ENCODE data around the gene ZNF335. TPM values are rescaled to one million over a fixed set of nuclear protein-coding genes. Genes with fewer than 3 reads are reported as not detected.

ZNF335 gene
- total RNA-seq, 3 donors from 2014 or later, result 39.7 to 46.4 (median 41.6) TPM

DNA sequence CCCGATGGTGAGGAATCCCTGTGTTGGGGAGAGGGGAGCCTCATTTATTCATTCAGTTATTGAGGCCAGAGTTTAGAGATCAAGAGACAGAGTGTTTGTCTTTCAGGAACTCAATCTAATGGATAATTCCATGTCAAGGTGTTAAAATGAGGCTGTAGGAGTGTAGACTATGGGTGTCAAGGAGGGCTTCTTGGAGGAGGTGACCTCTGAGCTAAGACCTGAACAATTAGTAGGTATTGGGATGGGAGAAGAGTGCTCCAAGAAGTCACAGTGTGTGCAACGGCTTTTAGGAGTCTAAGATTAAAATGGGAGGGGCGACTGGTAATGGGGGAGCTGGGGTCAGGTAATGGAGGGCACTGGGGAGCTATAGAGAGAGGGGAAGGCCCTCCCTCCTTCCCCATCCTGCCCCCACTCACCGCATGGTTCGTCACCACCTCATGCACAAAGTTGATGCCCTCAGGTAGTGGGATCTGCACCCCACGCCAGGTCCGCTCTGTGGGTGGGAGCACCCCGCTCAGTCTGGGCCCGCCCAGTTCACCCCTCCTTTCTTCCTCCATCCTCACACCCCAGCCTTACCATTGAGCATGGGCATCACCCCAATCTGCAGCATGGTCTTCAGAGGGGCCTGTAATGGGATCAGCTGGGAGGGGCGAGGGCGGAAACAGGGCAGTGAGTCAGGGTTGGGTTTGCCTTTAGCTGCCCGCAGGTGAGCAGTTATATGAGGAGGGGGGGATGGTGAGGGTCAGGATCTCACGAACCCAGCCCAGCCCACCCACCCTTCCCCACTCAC is 72.8 kb downstream of the ZNF335 start:
- ATAC-seq, result no peak
- DNase-seq, result no peak
- peaks cover 2% of the 10 kb centered on the region for H3K4me1 Mint-ChIP-seq (ENCODE audit: low read depth)
- H3K36me3 Mint-ChIP-seq (ENCODE audit: insufficient read depth), result peaks cover 17% of the 10 kb centered on the region
- H3K9me3 Mint-ChIP-seq, result no peaks in the 10 kb centered on the region
- H3K27me3 Mint-ChIP-seq (ENCODE audit: low read depth), result no peaks in the 10 kb centered on the region
- H3K4me3 Mint-ChIP-seq, result no peak overlapping the region

Other genes with a start within 250 kb of the ZNF335 start
- gene SPINT4, start 249.9 kb downstream of the ZNF335 start, total RNA-seq, result not detected
- not detected for gene WFDC3, start 180.3 kb downstream of the ZNF335 start, total RNA-seq
- 10 to 100 TPM; 33.9 to 39.6 (median 38.5) TPM for gene DNTTIP1, start 180.2 kb downstream of the ZNF335 start, total RNA-seq
- 10 to 100 TPM; 10.5 to 19.4 (median 18.4) TPM for gene UBE2C, start 159.6 kb downstream of the ZNF335 start, total RNA-seq
- gene TNNC2, start 144.9 kb downstream of the ZNF335 start, total RNA-seq, result not detected
- under 1 TPM; 0.83 to 0.98 (median 0.87) TPM for gene SNX21, start 138.4 kb downstream of the ZNF335 start, total RNA-seq
- 10 to 100 TPM; 18.0 to 21.0 (median 18.2) TPM for gene ACOT8, start 114.8 kb downstream of the ZNF335 start, total RNA-seq
- 1 to 10 TPM; 3.0 to 3.9 (median 3.3) TPM for gene ZSWIM3, start 114.6 kb downstream of the ZNF335 start, total RNA-seq
- 10 to 100 TPM; 10.8 to 11.9 (median 10.9) TPM for gene ZSWIM1, start 91.0 kb downstream of the ZNF335 start, total RNA-seq
- gene SPATA25, start 84.6 kb downstream of the ZNF335 start, total RNA-seq, result under 1 TPM; 0.63 to 0.73 (median 0.73) TPM
- gene NEURL2, start 81.0 kb downstream of the ZNF335 start, total RNA-seq, result 1 to 10 TPM; 1.3 TPM
- 10 to 100 TPM; 56.5 to 63.1 (median 57.3) TPM for gene CTSA, start 80.9 kb downstream of the ZNF335 start, total RNA-seq
- 1 to 10 TPM; 3.1 to 4.2 (median 3.3) TPM for gene PLTP, start 60.0 kb downstream of the ZNF335 start, total RNA-seq
- gene PCIF1, start 37.5 kb downstream of the ZNF335 start, total RNA-seq, result 10 to 100 TPM; 24.4 to 28.9 (median 28.4) TPM
- under 1 TPM in 2 of 3 donors, not detected in 1; 0.08 to 0.10 TPM for gene MMP9, start 36.7 kb upstream of the ZNF335 start, total RNA-seq
- gene SLC12A5, start 57.0 kb upstream of the ZNF335 start, total RNA-seq, result not detected
- gene NCOA5, start 117.8 kb upstream of the ZNF335 start, total RNA-seq, result 10 to 100 TPM; 38.2 to 45.0 (median 43.3) TPM
- 10 to 100 TPM in 2 of 3 donors, 1 to 10 TPM in 1; 7.6 to 29.2 (median 10.6) TPM for gene CD40, start 146.1 kb upstream of the ZNF335 start, total RNA-seq

All from activated T-cell treated with anti-CD3 and anti-CD28 coated beads, Interleukin-2, amount 50 U/mL, for 4 hours (primary cell).